ENCODE data around the gene GARIN3. TPM values are rescaled to one million over a fixed set of nuclear protein-coding genes. Genes with fewer than 3 reads are reported as not detected.
A peak's percentile ranks its signal among the peaks of the same experiment; 100 is the strongest.
"Not testable (repeated sequence)": the region's sequence is repeated elsewhere in the genome, so short reads cannot be mapped to it uniquely, and the experiment has no call there.

The GARIN3 gene
- polyA plus RNA-seq: not detected
- long read RNA-seq, donor 1: 0 reads
- long read RNA-seq, donor 2: 0 reads
- long read RNA-seq, donor 3: 0 reads
- long read RNA-seq, donor 4: 0 reads
- long read RNA-seq, donor 5: 0 reads
- long read RNA-seq, donor 6: 0 reads
- long read RNA-seq, donor 7: 0 reads
- long read RNA-seq, donor 8: 0 reads
- long read RNA-seq, donor 9: 0 reads
- long read RNA-seq, donor 10: 0 reads

DNA sequence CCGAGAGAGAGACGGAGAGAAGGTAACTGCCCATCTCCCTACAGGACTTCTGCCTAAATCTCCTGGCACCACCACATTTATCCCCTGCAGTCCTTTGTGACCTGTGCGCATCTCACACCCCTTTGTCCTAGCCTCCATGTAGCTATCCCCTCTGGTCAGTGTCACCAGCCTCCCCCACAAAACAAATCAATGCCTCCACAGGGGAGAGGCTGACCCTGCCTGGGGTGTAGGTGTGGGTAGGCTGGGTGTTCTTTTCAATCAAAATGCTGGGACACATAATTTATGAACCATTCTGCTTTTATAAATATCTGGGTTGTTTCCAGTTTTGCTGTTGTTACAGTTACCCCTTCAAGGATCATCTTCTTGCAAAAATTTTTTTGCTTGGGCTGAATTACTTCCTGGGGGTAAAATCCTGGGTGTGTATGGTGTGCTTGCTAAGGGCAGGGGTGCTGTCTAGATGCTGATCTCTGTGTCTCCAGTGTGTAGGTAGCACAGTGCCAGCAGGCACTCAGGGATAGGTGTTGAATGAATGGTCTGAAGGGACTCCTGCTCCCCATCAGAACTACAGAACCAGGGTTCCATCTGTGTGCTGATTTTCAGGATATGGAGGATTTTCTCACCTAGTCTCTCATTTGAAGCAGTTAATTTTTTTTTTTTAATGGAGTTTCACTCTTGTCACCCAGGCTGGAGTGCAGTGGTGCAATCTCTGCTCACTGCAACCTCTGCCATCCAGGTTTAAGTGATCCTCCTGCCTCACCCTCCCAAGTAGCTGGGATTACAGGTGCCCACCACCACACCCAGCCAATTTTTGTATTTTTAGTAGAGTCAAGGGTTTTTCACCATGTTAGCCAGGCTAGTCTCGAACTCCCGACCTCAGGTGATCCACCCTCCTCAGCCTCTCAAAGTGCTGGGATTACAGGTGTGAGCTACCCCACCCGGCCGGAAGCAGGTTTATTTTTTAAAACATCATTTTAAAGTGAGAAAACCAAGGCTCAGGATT is at the start of gene GARIN3:
TSS of gene GARIN3 (minus strand) at position 51 of the 1,000 bp plus-strand sequence. CDS start 96 bp downstream, outside the sequence.
- WGBS, 3 donors: 80 to 88% (median 81%) methylated on average over 7 of the region's 7 CpGs
- H3K27me3 ChIP-seq (ENCODE audit: control insufficient read depth in 3 of 3, insufficient read depth in 3 of 3, low read length in 3 of 3): peaks cover 0 to 3% (median 0%) of the 10 kb centered on the region in 3 donors
- FAIRE-seq: no peak

DNA sequence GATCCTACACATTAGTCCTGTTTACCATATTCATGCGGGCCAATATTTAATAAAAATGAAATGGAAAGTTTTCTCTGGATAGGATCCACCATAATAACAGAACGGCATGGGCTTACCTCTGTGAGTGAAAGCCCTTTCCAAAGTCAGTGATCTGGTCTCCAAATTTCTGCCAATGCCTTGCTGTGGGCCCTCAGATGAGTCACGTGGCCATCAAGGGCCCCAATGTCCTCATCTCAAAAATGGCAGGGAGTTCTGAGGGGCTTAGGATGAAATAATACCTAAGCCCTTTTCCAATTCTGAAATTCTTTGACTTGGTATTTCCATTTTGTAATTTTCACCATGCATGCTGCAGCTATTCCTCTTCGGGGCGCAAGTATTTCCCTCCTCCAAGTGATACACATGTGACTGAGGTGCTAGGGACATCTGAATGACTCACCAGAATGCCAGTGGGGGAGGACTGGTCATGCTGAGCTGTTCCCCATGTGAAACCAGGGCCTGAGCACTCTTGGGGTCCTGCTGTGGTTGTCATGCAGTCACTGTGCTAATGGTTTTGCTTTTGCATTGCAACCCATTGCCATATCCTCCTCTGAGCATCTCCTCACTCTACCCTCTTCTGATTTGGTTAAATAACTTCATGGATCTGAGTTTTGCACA is 49.6 kb upstream of the GARIN3 start:
- Histone ChIP-seq H3K4me3 (ENCODE audit: low read depth in 1 of 3, low read length in 3 of 3) (no peak overlapping the region), H3K4me1 (ENCODE audit: control insufficient read depth in 3 of 3, insufficient read depth in 2 of 3, low read depth in 1 of 3, low read length in 2 of 3) (peaks cover 0 to 3% (median 0%) of the 10 kb centered on the region in 3 donors), H3K27ac (ENCODE audit: low read depth in 1 of 3, low read length in 2 of 3) (no peak overlapping the region), H3K9me3 (ENCODE audit: control insufficient read depth in 2 of 2, insufficient read depth in 1 of 2, low read depth in 1 of 2, low read length in 1 of 2) (no peaks in the 10 kb centered on the region), H3K27me3 (ENCODE audit: control insufficient read depth in 3 of 3, insufficient read depth in 3 of 3, low read length in 3 of 3) (no peaks in the 10 kb centered on the region), H3K36me3 (ENCODE audit: control insufficient read depth in 3 of 3, insufficient read depth in 2 of 3, low read depth in 1 of 3, low read length in 3 of 3) (no peaks in the 10 kb centered on the region)
- DNase-seq: no peak
- FAIRE-seq: no peak
- WGBS, 3 donors: 67 to 73% (median 71%) methylated on average over 5 of the region's 5 CpGs

More for the DNA sequence above, at the start of gene GARIN3:
- Histone ChIP-seq H3K36me3 (ENCODE audit: control insufficient read depth in 3 of 3, insufficient read depth in 2 of 3, low read depth in 1 of 3, low read length in 3 of 3) (no peaks in the 10 kb centered on the region), H3K27ac (ENCODE audit: low read depth in 1 of 3, low read length in 2 of 3) (no peak within 1 kb of the TSS), H3K4me3 (ENCODE audit: low read depth in 1 of 3, low read length in 3 of 3) (no peak within 1 kb of the TSS), H3K4me1 (ENCODE audit: control insufficient read depth in 3 of 3, insufficient read depth in 2 of 3, low read depth in 1 of 3, low read length in 2 of 3) (no peaks in the 10 kb centered on the region), H3K9me3 (ENCODE audit: control insufficient read depth in 2 of 2, insufficient read depth in 1 of 2, low read depth in 1 of 2, low read length in 1 of 2) (peaks cover 0 to 3% of the 10 kb centered on the region in 2 donors)
- no peak for DNase-seq

DNA sequence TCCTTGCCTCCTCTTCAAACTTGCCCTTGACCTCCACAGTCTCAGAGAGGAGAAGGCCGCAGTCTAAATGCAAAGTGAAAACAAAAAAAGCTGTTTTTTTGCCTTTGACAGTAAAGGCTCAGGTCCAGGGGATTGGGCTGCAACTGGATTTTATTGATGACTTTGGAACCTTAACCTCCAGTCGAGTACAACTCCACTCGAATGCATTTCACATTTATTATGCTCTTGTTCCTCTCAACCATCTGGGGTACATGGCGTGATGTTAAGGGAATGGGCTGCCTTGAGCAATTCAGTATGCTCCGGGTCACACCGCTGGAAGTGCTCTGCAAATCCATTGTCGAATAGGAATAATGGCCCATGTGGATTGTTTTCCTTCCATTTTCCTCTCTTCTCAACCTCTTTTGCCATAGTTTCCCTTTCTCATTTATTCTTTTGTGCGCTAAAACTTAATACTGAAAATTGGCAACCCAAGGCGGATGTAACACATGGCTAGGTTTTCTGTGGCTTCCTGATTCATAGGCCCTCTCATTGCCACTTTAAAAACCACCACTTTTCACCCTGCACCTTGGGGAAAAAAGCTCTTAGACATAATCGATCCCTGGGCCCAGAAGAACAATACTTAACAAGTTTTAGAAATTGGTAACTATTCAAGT is 48.9 kb upstream of the GARIN3 start:
- Histone ChIP-seq H3K9me3 (ENCODE audit: control insufficient read depth in 2 of 2, insufficient read depth in 1 of 2, low read depth in 1 of 2, low read length in 1 of 2) (no peaks in the 10 kb centered on the region), H3K27ac (ENCODE audit: low read depth in 1 of 3, low read length in 2 of 3) (no peak overlapping the region), H3K4me1 (ENCODE audit: control insufficient read depth in 3 of 3, insufficient read depth in 2 of 3, low read depth in 1 of 3, low read length in 2 of 3) (peaks cover 0 to 3% (median 0%) of the 10 kb centered on the region in 3 donors), H3K27me3 (ENCODE audit: control insufficient read depth in 3 of 3, insufficient read depth in 3 of 3, low read length in 3 of 3) (no peaks in the 10 kb centered on the region), H3K4me3 (ENCODE audit: low read depth in 1 of 3, low read length in 3 of 3) (no peak overlapping the region), H3K36me3 (ENCODE audit: control insufficient read depth in 3 of 3, insufficient read depth in 2 of 3, low read depth in 1 of 3, low read length in 3 of 3) (no peaks in the 10 kb centered on the region)
- DNase-seq (peak in 1 of 2 donors; percentile 28), FAIRE-seq (no peak)
- 72 to 82% (median 79%) methylated on average over 10 of the region's 10 CpGs for WGBS, 3 donors

DNA sequence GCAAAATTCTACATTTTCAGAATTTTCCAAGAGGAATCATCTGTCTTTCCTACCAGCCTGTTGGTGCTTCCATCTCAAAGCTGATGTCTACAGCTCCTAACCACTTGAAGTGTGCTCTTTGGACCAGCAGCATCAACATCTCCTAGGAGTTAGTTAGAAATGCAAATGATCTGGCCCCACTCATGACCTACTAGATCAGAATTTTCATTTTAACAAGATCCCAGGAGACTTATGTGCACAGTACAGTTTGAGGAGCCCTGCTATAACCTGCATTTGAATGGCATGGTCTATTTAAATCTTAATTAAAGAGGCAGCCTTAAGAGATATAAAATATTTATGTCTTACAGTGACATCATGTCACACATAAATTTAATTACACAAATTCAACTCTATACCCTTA is 48.4 kb upstream of the GARIN3 start:
- no peak for FAIRE-seq
- H3K4me1 ChIP-seq (ENCODE audit: control insufficient read depth in 3 of 3, insufficient read depth in 2 of 3, low read depth in 1 of 3, low read length in 2 of 3): peaks cover 0 to 3% (median 0%) of the 10 kb centered on the region in 3 donors
- no peak overlapping the region for H3K27ac ChIP-seq (ENCODE audit: low read depth in 1 of 3, low read length in 2 of 3)
- H3K4me3 ChIP-seq (ENCODE audit: low read depth in 1 of 3, low read length in 3 of 3): no peak overlapping the region
- no peaks in the 10 kb centered on the region for H3K36me3 ChIP-seq (ENCODE audit: control insufficient read depth in 3 of 3, insufficient read depth in 2 of 3, low read depth in 1 of 3, low read length in 3 of 3)
- no peaks in the 10 kb centered on the region for H3K27me3 ChIP-seq (ENCODE audit: control insufficient read depth in 3 of 3, insufficient read depth in 3 of 3, low read length in 3 of 3)
- DNase-seq: no peak
- no peaks in the 10 kb centered on the region for H3K9me3 ChIP-seq (ENCODE audit: control insufficient read depth in 2 of 2, insufficient read depth in 1 of 2, low read depth in 1 of 2, low read length in 1 of 2)

DNA sequence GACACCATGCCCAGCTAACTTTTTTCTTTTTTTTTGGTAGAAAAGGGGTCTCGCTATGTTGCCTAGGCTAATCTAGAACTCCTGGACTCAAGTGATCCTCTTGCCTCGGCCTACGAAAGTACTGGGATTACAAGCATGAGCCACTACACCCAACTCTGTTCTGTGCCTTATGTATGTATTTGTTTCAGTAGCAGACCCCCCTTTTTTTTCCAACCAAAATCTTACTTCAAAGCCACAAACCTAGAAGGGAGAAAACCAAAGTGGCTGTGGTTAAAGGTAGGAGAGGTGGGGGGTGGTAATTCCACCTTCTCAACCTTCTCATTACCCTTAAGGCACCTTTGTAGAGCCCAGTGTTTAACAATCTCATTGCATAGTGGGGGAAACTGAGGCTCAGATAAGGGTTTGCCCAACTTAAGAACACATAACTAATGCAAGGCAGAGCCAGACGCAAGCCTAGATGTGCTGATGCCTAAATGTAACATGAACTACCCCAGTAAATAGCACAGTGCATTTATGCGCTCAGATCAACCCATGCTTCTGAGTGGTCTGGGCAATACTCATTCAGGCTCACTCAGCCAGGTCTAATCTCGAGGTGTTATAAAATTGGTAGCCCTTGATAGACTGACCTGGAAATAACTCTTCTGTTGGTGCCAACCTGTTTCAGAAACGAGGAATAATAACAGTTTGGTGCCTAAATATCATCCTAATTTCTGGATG is 47.6 kb upstream of the GARIN3 start:
- DNase-seq (no peak), FAIRE-seq (no peak)
- Histone ChIP-seq H3K4me3 (ENCODE audit: low read depth in 1 of 3, low read length in 3 of 3) (no peak overlapping the region), H3K4me1 (ENCODE audit: control insufficient read depth in 3 of 3, insufficient read depth in 2 of 3, low read depth in 1 of 3, low read length in 2 of 3) (peaks cover 0 to 3% (median 0%) of the 10 kb centered on the region in 3 donors), H3K36me3 (ENCODE audit: control insufficient read depth in 3 of 3, insufficient read depth in 2 of 3, low read depth in 1 of 3, low read length in 3 of 3) (no peaks in the 10 kb centered on the region), H3K27me3 (ENCODE audit: control insufficient read depth in 3 of 3, insufficient read depth in 3 of 3, low read length in 3 of 3) (no peaks in the 10 kb centered on the region), H3K27ac (ENCODE audit: low read depth in 1 of 3, low read length in 2 of 3) (no peak overlapping the region), H3K9me3 (ENCODE audit: control insufficient read depth in 2 of 2, insufficient read depth in 1 of 2, low read depth in 1 of 2, low read length in 1 of 2) (no peaks in the 10 kb centered on the region)
- 75 to 86% (median 82%) methylated on average over 7 of the region's 7 CpGs for WGBS, 3 donors

DNA sequence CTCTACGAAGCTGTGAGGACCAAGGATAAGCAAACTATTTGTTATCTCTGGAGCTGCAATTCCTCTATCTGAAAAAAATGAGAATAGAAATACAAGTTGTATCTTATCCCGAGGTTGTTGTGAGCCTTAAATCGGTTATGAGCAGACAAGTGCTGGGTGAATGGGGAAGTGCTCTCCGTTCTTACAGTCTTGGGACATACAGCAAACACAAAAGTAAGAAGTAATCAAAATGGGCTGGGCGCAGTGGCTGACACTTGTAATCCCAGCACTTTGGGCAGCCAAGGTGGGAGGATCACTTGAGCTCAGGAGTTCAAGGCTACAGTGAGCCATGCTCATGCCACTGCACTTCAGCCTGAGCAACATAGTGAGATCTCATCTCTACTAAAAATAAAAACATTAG is 46.2 kb upstream of the GARIN3 start:
- H3K36me3 ChIP-seq (ENCODE audit: control insufficient read depth in 3 of 3, insufficient read depth in 2 of 3, low read depth in 1 of 3, low read length in 3 of 3): no peaks in the 10 kb centered on the region
- H3K9me3 ChIP-seq (ENCODE audit: control insufficient read depth in 2 of 2, insufficient read depth in 1 of 2, low read depth in 1 of 2, low read length in 1 of 2): no peaks in the 10 kb centered on the region
- DNase-seq (no peak), FAIRE-seq (no peak)
- no peak overlapping the region for H3K27ac ChIP-seq (ENCODE audit: low read depth in 1 of 3, low read length in 2 of 3)
- no peaks in the 10 kb centered on the region for H3K4me1 ChIP-seq (ENCODE audit: control insufficient read depth in 3 of 3, insufficient read depth in 2 of 3, low read depth in 1 of 3, low read length in 2 of 3)
- no peak overlapping the region for H3K4me3 ChIP-seq (ENCODE audit: low read depth in 1 of 3, low read length in 3 of 3)
- WGBS, 3 donors: 87 to 91% (median 89%) methylated on average over 5 of the region's 5 CpGs
- no peaks in the 10 kb centered on the region for H3K27me3 ChIP-seq (ENCODE audit: control insufficient read depth in 3 of 3, insufficient read depth in 3 of 3, low read length in 3 of 3)

DNA sequence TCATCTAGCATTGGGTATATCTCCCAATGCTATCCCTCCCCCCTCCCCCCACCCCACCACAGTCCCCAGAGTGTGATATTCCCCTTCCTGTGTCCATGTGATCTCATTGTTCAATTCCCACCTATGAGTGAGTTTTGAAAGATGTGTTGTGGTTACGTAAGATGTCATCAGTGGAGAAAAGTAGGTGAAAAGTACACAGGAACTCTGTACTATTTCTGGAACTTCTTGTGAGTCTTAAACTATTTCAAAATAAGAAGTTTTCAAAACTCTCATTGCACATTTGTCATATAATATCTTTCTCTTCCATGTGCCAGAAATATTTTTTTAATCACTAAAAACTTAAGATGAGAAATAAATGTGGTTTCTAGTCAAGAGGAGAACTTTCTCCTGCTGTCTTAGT is 44.6 kb upstream of the GARIN3 start:
- not testable (repeated sequence) for H3K4me3 ChIP-seq (ENCODE audit: low read depth in 1 of 3, low read length in 3 of 3); H3K4me1 ChIP-seq (ENCODE audit: control insufficient read depth in 3 of 3, insufficient read depth in 2 of 3, low read depth in 1 of 3, low read length in 2 of 3); DNase-seq; H3K27ac ChIP-seq (ENCODE audit: low read depth in 1 of 3, low read length in 2 of 3); H3K27me3 ChIP-seq (ENCODE audit: control insufficient read depth in 3 of 3, insufficient read depth in 3 of 3, low read length in 3 of 3); H3K9me3 ChIP-seq (ENCODE audit: control insufficient read depth in 2 of 2, insufficient read depth in 1 of 2, low read depth in 1 of 2, low read length in 1 of 2); H3K36me3 ChIP-seq (ENCODE audit: control insufficient read depth in 3 of 3, insufficient read depth in 2 of 3, low read depth in 1 of 3, low read length in 3 of 3); FAIRE-seq
- WGBS, 3 donors: 57 to 81% (median 67%) methylated on average over 1 of the region's 1 CpG

Data from small intestine (tissue), 16 donors.